Activated CD4-positive, alpha-beta T cell treated with anti-CD3 and anti-CD28 coated beads for 4 hours (primary cell): ENCODE measurements around the gene MYOM1.
A peak's percentile ranks its signal among the peaks of the same experiment; 100 is the strongest.

Experiments used
- DNase-seq, 2 donors: peaks; one replicate each; pipeline ENCODE4 v3.0.0-alpha.2; 2020

The MYOM1 gene

DNA sequence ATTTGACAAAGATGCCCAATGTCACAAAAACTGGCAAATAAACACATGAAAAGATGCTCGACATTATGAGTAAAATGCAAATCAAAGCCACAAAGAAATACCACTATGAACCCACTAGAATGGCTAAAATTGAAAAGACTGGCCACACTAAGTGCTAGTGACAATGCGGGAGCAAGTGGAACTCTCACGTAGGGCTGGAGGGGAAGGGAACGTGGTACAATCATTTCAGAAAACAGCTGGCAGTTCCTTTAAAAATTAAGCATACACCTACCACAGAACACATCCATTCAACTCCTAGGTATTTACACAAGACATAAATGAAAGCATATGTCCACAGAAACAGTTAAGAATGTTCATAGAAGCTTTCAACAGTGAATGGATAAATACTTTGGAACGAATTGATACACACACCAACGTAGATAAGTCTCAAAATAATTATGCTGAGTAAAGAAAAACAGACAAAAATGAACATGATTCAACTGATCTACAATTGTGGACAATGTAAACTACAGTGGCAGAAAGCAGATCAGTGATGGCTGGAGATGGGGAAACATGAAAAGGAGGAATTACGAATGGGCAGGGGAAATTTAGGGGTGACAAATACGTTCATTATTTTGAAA, 71.7 kb downstream of the MYOM1 start:
- no peak for DNase-seq

- no peak for DNase-seq
Measured at GRCh38 chr18:3140986-3141639, 78.7 kb downstream of the MYOM1 start.

DNA sequence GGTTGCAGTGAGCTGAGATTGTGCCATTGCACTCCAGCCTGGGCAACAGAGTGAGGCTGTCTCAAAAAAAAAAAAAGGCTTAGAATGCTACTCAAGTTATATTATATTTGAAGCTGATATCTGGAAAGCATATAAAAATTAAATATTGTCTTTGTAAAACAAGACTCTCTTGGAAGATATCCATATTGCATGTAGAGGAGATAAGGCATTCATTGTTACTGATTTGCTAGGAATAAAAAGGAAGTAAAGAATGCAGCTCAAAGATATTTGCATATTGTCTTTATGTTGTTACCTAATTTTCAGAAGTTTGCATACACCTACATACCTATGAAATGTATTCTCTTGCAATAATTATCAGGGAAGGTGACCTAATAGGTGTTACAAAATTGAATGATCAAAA, 79.4 kb downstream of the MYOM1 start:
- DNase-seq, result no peak

- no peak for DNase-seq
Measured at GRCh38 chr18:3139406-3139805, 80.4 kb downstream of the MYOM1 start.

DNA sequence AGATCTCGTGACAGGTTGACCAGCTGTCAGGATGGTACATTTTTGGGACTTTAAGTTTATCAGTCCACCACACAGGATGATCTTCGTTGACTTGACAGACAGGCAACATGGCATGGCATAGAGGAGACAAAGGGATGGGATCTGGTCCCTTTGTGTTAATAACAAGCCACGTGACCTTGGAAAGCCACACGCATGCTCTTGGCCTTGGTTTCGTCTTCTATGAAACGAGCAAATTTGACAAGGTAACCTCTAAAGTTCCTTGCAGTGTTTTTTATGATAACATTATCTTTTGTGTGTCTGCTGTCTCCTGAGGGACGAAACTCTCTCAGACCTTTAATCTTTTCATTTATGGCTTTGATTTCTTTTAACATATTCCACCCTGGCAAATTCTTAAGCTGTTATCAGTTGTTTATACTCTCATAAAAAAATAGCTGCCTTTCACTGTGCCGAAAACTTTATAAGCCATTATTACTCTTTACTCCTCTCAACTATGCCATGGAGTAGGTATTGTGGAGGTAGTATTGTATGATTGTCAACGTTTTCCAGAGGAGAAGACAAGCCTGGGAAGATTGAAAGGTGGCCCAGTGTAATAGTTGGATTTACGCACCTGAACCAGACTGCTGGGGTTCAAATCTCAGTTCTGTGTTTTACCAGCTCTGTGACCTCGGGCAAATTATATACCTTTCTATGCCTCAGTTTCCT, 81.3 kb downstream of the MYOM1 start:
- no peak for DNase-seq

GRCh38 chr18:3135536-3135935, 84.2 kb downstream of the MYOM1 start:
- no peak for DNase-seq

DNA sequence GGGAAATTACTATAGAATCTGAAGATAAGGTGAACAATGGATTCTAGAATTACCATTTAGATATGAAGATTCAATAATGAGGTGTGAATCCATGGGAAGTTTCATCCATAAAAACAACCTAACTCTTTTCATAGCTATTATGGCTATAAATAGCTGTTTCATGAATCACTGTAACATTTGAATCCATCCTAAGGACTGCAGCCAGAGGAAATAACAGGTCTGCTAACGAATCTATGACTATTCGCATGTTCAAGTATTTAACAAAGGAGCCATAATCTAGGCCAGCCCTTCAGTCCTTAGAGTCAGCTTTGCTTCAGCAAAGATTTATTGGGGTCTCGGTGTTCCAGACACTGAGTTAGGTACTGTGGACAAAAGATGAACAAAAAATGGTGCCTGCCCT, 87.1 kb downstream of the MYOM1 start:
- DNase-seq, result no peak

GRCh38 chr18:3130344-3130743, 89.4 kb downstream of the MYOM1 start:
- no peak for DNase-seq

DNA sequence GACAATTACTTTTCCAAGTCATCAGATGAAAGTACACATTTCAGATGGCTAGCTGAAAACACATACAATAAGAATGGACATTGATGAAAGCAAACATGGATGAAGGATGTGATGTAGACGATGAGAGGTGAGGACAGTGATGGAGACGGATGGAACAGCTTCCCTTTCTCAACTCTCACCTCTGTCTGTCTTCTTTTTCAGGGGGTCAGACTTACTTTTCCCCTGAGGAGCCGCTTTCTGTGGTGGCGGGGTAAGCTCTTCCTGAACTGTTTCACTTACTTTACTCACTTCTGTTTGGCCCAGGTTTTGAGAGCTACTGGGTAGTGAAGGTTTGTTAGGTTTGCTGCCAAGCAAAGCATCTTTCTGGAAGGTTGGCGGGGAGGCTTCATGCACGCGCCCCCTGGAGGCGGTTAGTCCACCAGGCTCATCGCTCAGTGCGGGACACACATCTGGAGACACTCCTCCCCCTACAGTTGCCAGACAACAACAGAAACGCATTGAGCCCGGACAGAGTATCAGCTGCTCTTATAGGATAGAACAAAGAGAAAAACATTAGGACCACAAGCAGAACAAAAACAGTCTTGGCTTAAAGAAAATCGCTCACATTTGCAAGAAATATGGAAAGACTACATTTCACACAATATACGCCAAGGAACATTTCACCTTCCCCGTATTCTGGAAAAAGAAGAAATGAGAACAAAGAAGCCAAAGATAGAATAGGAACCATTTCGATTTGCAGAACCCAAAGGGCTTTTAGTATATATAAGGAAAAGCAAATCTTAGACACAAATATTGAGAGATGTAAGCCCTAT, 90.5 kb downstream of the MYOM1 start:
- DNase-seq, result peak; percentile 77 to 79

DNA sequence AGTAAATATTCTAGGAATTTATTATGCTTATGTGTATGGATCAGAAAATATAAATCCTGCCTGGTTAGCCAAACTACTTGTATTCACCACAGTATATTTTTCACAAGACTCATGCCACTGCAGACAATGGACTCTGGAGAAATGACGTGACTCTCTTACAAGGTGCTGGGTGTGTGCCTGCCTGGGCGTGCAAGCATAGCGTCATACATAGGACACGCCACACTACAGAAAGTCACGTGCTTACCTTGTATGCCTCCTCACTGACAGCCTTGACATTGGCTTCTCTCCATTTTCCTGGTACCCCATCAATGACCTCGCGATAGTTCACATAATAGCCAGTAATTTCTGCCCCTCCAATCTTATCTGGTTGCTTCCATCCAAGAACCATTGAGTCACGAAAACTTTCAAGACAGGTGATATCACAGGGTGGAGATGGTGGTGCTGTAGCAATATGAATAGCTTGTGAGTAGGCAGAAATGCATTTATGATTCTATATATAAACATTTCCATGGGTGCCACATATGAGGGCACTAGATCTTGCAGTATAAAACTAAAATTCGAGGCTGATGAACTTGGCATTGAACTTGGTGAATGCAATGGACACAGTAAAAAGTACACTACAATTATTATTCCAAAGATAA, 93.2 kb downstream of the MYOM1 start:
- no peak for DNase-seq

GRCh38 chr18:3124822-3125221, 94.9 kb downstream of the MYOM1 start:
- no peak for DNase-seq

DNA sequence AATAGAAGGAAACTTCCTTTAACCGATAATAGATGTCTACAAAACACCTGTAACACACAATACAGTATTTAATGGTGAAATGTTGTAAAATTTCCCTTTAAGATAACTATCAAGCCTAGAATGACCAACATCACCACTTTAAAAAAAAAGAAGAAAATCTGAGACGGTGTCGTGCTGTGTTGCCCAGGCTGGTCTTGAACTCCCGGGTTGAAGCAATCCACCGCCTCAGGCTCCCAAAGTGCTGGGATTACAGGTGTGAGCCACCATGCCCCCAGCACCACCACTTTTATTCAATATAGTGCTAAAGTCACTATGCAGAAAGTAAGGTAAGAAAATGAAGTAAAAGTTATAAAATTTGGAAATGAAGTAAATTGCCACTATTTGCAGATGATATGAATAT, 96.9 kb downstream of the MYOM1 start:
- DNase-seq, result no peak

DNA sequence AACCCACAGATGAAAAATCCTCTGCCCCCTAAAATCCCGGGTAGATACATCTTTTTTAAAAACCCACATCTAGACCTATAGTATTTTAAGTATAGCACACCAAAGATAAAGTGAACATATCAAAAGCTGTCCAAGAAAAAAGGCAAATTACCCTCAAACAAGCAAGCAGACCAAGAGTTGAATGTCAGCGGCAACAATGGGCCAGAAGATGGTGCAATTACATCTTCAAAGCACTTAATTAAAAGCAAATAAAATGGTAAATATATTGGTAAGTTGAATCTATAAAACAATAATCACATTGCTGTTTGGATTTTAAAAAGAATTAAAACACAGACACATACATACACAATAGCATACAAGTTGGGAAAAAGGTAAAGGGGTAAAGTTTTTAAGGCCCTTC, 98.5 kb downstream of the MYOM1 start:
- no peak for DNase-seq

DNA sequence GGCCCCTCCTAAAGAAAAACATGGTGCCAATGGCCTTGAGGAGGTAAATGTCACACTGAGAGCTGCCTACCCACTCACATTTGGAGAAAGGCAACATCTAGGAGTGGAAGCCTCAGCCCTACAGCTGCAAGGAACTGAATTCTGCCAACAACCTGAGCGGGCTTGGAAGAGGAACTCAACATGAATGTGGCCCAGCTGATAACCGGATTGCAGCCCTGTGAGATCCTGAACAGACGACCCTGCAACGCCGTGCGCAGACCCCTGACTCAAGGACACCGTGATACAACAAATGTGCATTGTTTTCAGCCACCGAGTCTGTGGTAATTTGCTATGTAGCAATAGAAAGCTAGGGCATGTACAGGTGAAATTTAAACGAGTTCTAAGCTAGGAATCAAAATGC, 99.4 kb downstream of the MYOM1 start:
- DNase-seq, result no peak

GRCh38 chr18:3119401-3120341, 100.1 kb downstream of the MYOM1 start:
- DNase-seq, result no peak

GRCh38 chr18:3118195-3119010, 101.4 kb downstream of the MYOM1 start:
- no peak for DNase-seq

- no peak for DNase-seq
Measured at GRCh38 chr18:3117493-3118192, 102.1 kb downstream of the MYOM1 start.

- no peak for DNase-seq
Measured at GRCh38 chr18:3115447-3116030, 104.2 kb downstream of the MYOM1 start.

GRCh38 chr18:3114451-3114850, 105.3 kb downstream of the MYOM1 start:
- no peak for DNase-seq

DNA sequence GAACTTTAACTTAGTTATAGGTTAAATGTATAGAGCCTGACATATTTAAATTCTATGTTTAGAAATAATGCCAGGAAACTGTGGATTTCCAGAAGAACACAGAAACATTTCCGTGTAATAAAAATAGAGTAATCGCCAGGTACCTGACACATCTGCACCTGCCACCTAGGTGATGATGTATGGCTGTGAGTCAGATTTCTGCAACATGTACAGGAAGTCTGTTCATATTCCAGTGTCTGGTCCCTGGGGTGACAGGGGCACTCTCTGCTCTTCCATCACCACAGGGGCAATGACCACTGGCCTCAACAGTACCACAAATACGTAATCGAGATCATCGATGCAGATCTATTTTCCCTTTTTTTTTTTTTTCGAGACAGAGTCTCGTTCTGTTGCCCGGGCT, 105.7 kb downstream of the MYOM1 start:
- DNase-seq, result no peak
